ENCODE data around the gene RELN.

RELN gene

GRCh38 chr7:104034679-104035078 is 45.2 kb upstream of the RELN start:
- H3K9ac ChIP-seq (ENCODE audit: low read length): no peak overlapping the region
- H4K8ac ChIP-seq (ENCODE audit: low read length): no peak overlapping the region
- no peak overlapping the region for H2AK5ac ChIP-seq (ENCODE audit: low read length, severe bottlenecking)
- no peak overlapping the region for H3K14ac ChIP-seq (ENCODE audit: low read length in 2 of 2)
- H3K27ac ChIP-seq (ENCODE audit: low read length, poor library complexity, severe bottlenecking): no peak overlapping the region
- no peak overlapping the region for H2BK12ac ChIP-seq (ENCODE audit: low read length in 2 of 2)
- H3K9me3 ChIP-seq (ENCODE audit: control insufficient read depth, low read length): peaks cover 7% of the 10 kb centered on the region
- H3K4me2 ChIP-seq (ENCODE audit: low read length, poor library complexity, severe bottlenecking): no peak overlapping the region
- H3K4me3 ChIP-seq (ENCODE audit: insufficient read depth in 1 of 2, low read depth in 1 of 2, low read length in 2 of 2): no peak overlapping the region
- H3K36me3 ChIP-seq (ENCODE audit: control insufficient read depth in 1 of 2, insufficient read depth in 2 of 2, low read depth in 1 of 2, low read length in 2 of 2): no peaks in the 10 kb centered on the region
- H3K27me3 ChIP-seq (ENCODE audit: control insufficient read depth in 1 of 2, insufficient read depth in 1 of 2, low read length in 2 of 2): peaks cover 0 to 4% of the 10 kb centered on the region in 2 experiments
- 80% methylated on average over 1 of the region's 1 CpG for WGBS
- no peak for DNase-seq
- H3K4ac ChIP-seq (ENCODE audit: low read depth in 1 of 2, low read length in 2 of 2): no peak overlapping the region
- no peak overlapping the region for H3K23ac ChIP-seq (ENCODE audit: low read length in 2 of 2)
- H2BK120ac ChIP-seq (ENCODE audit: low read depth, low read length): no peak overlapping the region
- H2BK15ac ChIP-seq (ENCODE audit: low read depth, poor library complexity, severe bottlenecking): no peak overlapping the region
- no peak overlapping the region for H2BK5ac ChIP-seq (ENCODE audit: low read depth, low read length, poor library complexity, severe bottlenecking)
- H2AFZ ChIP-seq (ENCODE audit: low read depth, low read length): no peak overlapping the region
- H3K79me1 ChIP-seq (replicated peaks; ENCODE audit: low read length, poor library complexity, severe bottlenecking): no peaks in the 10 kb centered on the region
- H4K91ac ChIP-seq (ENCODE audit: low read length): no peak overlapping the region
- no peaks in the 10 kb centered on the region for H3K4me1 ChIP-seq (ENCODE audit: control insufficient read depth, insufficient read depth, low read depth, low read length)
- H3K18ac ChIP-seq (ENCODE audit: low read depth in 1 of 2, low read length in 2 of 2): no peak overlapping the region

DNA sequence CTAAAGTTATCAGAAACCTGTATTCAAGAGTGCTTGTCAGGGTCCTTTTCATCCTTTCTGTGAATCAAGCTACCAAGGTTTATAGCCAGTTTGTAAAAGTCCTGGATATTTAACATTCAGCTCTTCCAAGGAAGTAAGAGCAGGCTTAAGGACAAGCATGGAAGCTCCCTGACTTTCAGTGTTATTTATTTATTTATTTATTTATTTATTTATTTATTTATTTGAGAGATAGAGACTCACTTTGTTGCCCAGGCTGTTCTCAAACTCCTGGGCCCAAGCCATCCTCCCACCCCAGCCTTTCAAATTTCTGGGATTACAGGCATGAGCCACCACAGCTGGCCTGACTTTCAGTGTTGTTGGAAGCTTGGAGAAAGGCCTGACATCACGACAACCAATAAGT is 44.4 kb upstream of the RELN start:
- no peak overlapping the region for H2AFZ ChIP-seq (ENCODE audit: low read depth, low read length)
- H3K4me3 ChIP-seq (ENCODE audit: insufficient read depth in 1 of 2, low read depth in 1 of 2, low read length in 2 of 2): no peak overlapping the region
- H3K27me3 ChIP-seq (ENCODE audit: control insufficient read depth in 1 of 2, insufficient read depth in 1 of 2, low read length in 2 of 2): no peaks in the 10 kb centered on the region
- no peak overlapping the region for H3K4ac ChIP-seq (ENCODE audit: low read depth in 1 of 2, low read length in 2 of 2)
- no peak overlapping the region for H2BK12ac ChIP-seq (ENCODE audit: low read length in 2 of 2)
- H3K23ac ChIP-seq (ENCODE audit: low read length in 2 of 2): no peak overlapping the region
- H3K4me2 ChIP-seq (ENCODE audit: low read length, poor library complexity, severe bottlenecking): no peak overlapping the region
- no CpG with 5 or more reads among the region's 1 CpG for WGBS
- H3K9ac ChIP-seq (ENCODE audit: low read length): no peak overlapping the region
- H2AK5ac ChIP-seq (ENCODE audit: low read length, severe bottlenecking): no peak overlapping the region
- no peaks in the 10 kb centered on the region for H3K79me1 ChIP-seq (replicated peaks; ENCODE audit: low read length, poor library complexity, severe bottlenecking)
- H4K91ac ChIP-seq (ENCODE audit: low read length): no peak overlapping the region
- H3K14ac ChIP-seq (ENCODE audit: low read length in 2 of 2): no peak overlapping the region
- H4K8ac ChIP-seq (ENCODE audit: low read length): no peak overlapping the region
- no peak for DNase-seq
- H3K27ac ChIP-seq (ENCODE audit: low read length, poor library complexity, severe bottlenecking): no peak overlapping the region
- H3K18ac ChIP-seq (ENCODE audit: low read depth in 1 of 2, low read length in 2 of 2): no peak overlapping the region
- H2BK120ac ChIP-seq (ENCODE audit: low read depth, low read length): no peak overlapping the region
- peaks cover 7% of the 10 kb centered on the region for H3K9me3 ChIP-seq (ENCODE audit: control insufficient read depth, low read length)
- H3K36me3 ChIP-seq (ENCODE audit: control insufficient read depth in 1 of 2, insufficient read depth in 2 of 2, low read depth in 1 of 2, low read length in 2 of 2): no peaks in the 10 kb centered on the region
- no peaks in the 10 kb centered on the region for H3K4me1 ChIP-seq (ENCODE audit: control insufficient read depth, insufficient read depth, low read depth, low read length)
- H2BK5ac ChIP-seq (ENCODE audit: low read depth, low read length, poor library complexity, severe bottlenecking): no peak overlapping the region
- no peak overlapping the region for H2BK15ac ChIP-seq (ENCODE audit: low read depth, poor library complexity, severe bottlenecking)

DNA sequence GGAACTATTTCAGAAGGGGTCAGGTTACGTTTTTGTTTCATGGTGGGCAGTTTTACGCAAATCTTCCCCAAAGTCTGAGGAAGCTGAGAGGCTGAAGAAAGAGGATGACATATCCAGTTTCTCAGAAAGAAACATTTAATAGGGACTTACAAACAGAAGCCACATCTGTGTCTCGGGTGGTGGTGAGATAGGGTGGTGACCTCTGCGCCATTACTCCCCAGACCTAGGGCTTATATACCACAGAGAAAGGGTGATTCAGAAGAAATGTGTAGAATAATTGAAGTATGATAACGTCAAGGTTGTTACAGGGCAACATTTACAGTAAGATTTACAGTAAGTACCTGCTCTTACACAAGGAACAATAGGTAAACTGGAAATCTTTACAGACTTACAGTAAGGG is 43.0 kb upstream of the RELN start:
- no peak overlapping the region for H2AK5ac ChIP-seq (ENCODE audit: low read length, severe bottlenecking)
- no peak overlapping the region for H4K8ac ChIP-seq (ENCODE audit: low read length)
- no peaks in the 10 kb centered on the region for H3K79me1 ChIP-seq (replicated peaks; ENCODE audit: low read length, poor library complexity, severe bottlenecking)
- H3K27me3 ChIP-seq (ENCODE audit: control insufficient read depth in 1 of 2, insufficient read depth in 1 of 2, low read length in 2 of 2): no peaks in the 10 kb centered on the region
- H3K23ac ChIP-seq (ENCODE audit: low read length in 2 of 2): no peak overlapping the region
- H4K91ac ChIP-seq (ENCODE audit: low read length): no peak overlapping the region
- H3K4me2 ChIP-seq (ENCODE audit: low read length, poor library complexity, severe bottlenecking): no peak overlapping the region
- H2BK15ac ChIP-seq (ENCODE audit: low read depth, poor library complexity, severe bottlenecking): no peak overlapping the region
- H2BK5ac ChIP-seq (ENCODE audit: low read depth, low read length, poor library complexity, severe bottlenecking): no peak overlapping the region
- no peaks in the 10 kb centered on the region for H3K4me1 ChIP-seq (ENCODE audit: control insufficient read depth, insufficient read depth, low read depth, low read length)
- H2BK12ac ChIP-seq (ENCODE audit: low read length in 2 of 2): no peak overlapping the region
- H2BK120ac ChIP-seq (ENCODE audit: low read depth, low read length): no peak overlapping the region
- no peak overlapping the region for H2AFZ ChIP-seq (ENCODE audit: low read depth, low read length)
- H3K9ac ChIP-seq (ENCODE audit: low read length): no peak overlapping the region
- no peak overlapping the region for H3K18ac ChIP-seq (ENCODE audit: low read depth in 1 of 2, low read length in 2 of 2)
- H3K4me3 ChIP-seq (ENCODE audit: insufficient read depth in 1 of 2, low read depth in 1 of 2, low read length in 2 of 2): no peak overlapping the region
- no peak overlapping the region for H3K14ac ChIP-seq (ENCODE audit: low read length in 2 of 2)
- no peak overlapping the region for H3K4ac ChIP-seq (ENCODE audit: low read depth in 1 of 2, low read length in 2 of 2)
- H3K27ac ChIP-seq (ENCODE audit: low read length, poor library complexity, severe bottlenecking): no peak overlapping the region
- WGBS: 74% methylated on average over 2 of the region's 5 CpGs
- no peak for DNase-seq
- no peaks in the 10 kb centered on the region for H3K36me3 ChIP-seq (ENCODE audit: control insufficient read depth in 1 of 2, insufficient read depth in 2 of 2, low read depth in 1 of 2, low read length in 2 of 2)
- peaks cover 7% of the 10 kb centered on the region for H3K9me3 ChIP-seq (ENCODE audit: control insufficient read depth, low read length)

DNA sequence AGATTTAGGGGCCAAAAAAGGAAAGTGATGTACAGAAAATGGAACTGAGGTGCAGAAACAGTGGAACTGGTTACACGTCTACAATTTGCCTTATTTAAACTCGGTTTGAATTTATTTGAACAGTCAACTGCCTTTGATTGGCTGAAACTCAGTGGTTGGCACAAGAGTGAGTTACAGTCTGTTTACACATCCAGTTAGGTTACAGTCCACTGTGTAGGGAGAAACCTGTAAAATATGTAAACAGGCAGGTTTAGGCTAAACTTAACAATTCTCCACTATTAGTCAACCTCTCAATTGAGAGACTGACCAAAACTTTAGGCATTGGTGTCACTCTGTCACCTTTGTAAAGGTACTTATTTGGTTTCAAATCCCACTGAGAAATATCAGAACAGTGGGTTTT is 40.3 kb upstream of the RELN start:
- Histone ChIP-seq H2BK15ac (ENCODE audit: low read depth, poor library complexity, severe bottlenecking) (no peak overlapping the region), H3K4me2 (ENCODE audit: low read length, poor library complexity, severe bottlenecking) (no peak overlapping the region), H2BK12ac (ENCODE audit: low read length in 2 of 2) (no peak overlapping the region), H2AK5ac (ENCODE audit: low read length, severe bottlenecking) (no peak overlapping the region), H3K4me1 (ENCODE audit: control insufficient read depth, insufficient read depth, low read depth, low read length) (no peaks in the 10 kb centered on the region), H3K36me3 (ENCODE audit: control insufficient read depth in 1 of 2, insufficient read depth in 2 of 2, low read depth in 1 of 2, low read length in 2 of 2) (no peaks in the 10 kb centered on the region), H3K23ac (ENCODE audit: low read length in 2 of 2) (no peak overlapping the region), H3K9me3 (ENCODE audit: control insufficient read depth, low read length) (peaks cover 3% of the 10 kb centered on the region), H3K4ac (ENCODE audit: low read depth in 1 of 2, low read length in 2 of 2) (no peak overlapping the region), H2BK120ac (ENCODE audit: low read depth, low read length) (no peak overlapping the region), H2AFZ (ENCODE audit: low read depth, low read length) (no peak overlapping the region), H2BK5ac (ENCODE audit: low read depth, low read length, poor library complexity, severe bottlenecking) (no peak overlapping the region), H3K27me3 (ENCODE audit: control insufficient read depth in 1 of 2, insufficient read depth in 1 of 2, low read length in 2 of 2) (no peaks in the 10 kb centered on the region), H4K8ac (ENCODE audit: low read length) (no peak overlapping the region), H3K4me3 (ENCODE audit: insufficient read depth in 1 of 2, low read depth in 1 of 2, low read length in 2 of 2) (no peak overlapping the region), H3K14ac (ENCODE audit: low read length in 2 of 2) (no peak overlapping the region), H3K9ac (ENCODE audit: low read length) (no peak overlapping the region), H4K91ac (ENCODE audit: low read length) (no peak overlapping the region), H3K79me1 (replicated peaks; ENCODE audit: low read length, poor library complexity, severe bottlenecking) (no peaks in the 10 kb centered on the region), H3K27ac (ENCODE audit: low read length, poor library complexity, severe bottlenecking) (no peak overlapping the region), H3K18ac (ENCODE audit: low read depth in 1 of 2, low read length in 2 of 2) (no peak overlapping the region)
- DNase-seq: no peak
- WGBS: 72% methylated on average over 2 of the region's 2 CpGs

All from mesenchymal stem cell (in vitro differentiated cells and primary cell).